Medulla oblongata (tissue), 1 donor: Measurements from ENCODE around the gene PAX5.

ENCODE experiments used
- DNase-seq: peaks from one replicate; pipeline ENCODE4 v3.0.0-alpha.2; 2015; ENCODE audit errors: extremely low spot score

Gene PAX5

DNA sequence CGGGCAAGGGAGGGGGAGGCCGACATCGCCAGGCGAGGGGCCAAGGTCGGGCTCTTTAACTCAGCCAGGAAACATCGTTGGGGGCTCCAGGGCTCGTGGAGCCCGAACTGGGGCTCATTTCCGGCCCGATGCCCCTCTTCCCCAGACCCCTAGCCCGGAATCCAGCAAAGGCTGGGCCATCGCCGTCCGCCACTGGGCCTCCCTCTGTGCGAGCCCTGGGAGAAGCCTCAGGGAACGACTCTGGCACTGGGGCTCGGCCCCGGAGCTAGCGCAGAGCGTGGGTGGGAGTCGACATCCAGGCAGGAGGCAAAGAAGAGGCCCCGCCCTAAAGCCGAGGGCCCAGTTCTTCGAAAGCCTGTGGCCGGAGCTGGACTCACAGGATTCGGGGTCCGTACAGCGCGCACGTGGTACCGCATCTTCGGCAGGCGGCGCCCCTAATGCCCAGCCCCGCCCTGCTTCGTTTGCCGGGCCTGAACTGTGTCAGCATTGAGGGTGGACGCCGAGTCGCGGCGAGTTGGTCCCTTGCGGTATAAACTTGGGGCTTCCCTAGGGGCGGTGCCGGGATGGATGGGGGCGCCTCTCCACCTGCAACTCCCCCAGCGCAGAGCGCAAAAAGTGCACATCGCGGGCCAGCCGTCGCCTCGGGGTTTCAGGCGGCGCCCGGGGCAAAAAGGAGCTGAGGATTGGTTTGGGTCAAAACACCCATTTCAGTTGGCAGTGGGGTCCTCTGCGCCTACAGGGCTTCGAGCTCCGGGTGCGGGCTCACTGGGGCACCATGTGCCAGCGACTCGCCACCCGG lies 3.6 kb upstream of the PAX5 start:
- no peak for DNase-seq

GRCh38 chr9:37036776-37037502 lies 2.9 kb upstream of the PAX5 start:
- DNase-seq, result peak; percentile 7

DNA sequence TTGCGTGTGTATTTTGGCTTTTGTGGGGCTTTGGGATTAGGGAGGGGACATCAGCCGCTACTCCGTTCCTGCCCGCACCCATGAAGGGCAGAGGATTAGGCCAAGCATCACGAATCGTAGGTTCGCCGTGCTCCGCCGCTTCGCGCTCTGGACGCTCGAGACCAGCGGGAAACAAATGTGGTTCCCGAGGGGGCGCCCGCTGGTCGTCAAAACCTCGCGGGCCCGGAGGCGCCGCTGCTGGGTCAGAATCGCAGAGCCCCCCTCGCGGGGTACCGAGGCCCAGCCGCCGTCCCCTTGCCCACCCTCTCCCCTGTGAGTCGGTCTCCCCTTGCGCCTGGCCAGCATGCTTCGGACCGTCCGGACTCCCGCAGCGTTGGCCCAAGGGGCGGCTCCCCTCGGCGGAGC lies 2.3 kb upstream of the PAX5 start:
- DNase-seq, result no peak

DNA sequence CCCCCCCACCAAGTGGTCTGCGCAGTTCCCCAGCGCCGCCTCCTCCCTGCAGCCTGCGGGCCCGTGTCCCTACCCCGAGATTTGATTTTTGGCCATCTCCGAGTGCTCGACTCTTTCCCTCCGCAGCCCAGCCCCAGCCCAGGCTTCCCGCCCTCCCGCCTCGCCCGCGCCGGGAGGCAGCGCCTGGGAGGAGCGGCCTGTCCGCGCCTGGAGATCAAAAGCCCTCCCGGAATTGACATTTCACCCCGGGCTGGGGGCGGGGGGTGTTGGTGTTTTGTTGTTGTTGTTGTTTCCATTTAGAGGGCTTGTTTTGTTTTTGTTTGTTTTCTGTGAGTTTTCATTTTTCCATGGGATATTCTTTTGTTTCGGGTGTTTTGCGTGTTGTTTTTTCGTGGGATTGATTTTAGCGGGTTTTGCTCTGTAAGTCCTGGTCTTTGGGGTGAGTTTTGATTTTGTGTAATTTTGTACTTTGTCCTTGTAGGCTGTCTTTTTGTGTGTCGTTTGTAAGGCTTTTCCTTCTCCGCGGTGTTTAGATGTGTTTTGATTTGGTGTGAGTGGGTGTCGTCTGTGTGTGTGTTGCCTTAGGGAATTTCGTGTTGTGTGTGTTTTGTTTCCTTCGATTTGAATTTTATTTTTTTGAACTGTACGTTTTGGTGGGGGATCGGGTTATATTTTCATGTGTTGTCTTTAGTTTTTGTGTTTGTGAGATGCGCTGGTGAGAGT lies 1.7 kb upstream of the PAX5 start:
- no peak for DNase-seq

GRCh38 chr9:37034938-37035647 lies 1.0 kb upstream of the PAX5 start:
- no peak for DNase-seq

DNA sequence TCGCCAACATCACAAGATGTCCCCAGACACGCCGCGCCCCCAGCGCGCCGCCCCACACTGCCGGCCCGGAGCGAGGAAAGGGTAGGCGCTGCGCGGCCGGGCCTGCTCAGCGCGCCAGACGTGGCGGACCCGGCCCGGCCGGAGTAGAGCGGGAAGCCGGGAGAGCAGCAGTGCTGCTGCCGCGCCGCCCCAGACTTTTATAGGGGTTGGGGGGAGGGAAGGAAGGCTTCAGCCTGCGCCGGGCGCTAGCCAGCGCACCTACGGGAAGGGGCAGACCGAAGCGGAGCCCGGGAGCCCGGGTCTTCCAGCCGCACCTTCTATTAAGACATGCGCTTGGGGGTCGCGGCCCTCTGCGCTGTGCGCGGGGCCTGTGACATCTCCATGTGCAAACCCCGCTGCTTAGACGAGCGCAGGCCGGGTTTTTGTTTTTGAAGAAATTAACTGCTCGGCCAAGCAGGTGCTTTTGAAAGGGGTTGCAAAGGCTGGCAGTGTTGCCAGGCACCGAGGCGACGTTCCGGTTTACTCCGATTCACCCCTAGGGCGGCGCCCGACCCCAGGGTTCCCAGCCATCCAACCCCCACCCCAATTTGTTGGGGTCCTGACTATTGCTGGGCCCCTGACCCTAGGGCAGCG lies 353 bp upstream of the PAX5 start:
- DNase-seq, result no peak

DNA sequence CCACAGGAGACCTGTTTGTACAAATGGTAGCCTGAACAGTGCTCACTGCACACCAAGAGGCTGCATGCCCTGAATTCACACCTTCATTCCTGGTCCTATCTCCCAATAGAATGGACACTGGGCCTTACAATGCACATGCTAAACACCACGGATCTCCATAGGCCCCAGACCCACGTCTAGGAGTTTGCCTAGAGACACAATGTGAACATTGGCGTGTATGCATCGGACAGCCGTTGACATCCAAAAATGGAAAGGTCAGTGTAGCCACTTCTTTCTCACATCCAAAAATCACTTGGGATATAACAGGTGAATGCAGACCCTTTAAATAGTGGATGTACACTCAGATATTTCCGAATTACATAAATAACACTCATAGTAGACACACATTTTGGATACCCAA lies 927 bp downstream of the PAX5 start:
- no peak for DNase-seq

- no peak for DNase-seq
These were observed 1.4 kb downstream of the PAX5 start for GRCh38 chr9:37032713-37033112.

DNA sequence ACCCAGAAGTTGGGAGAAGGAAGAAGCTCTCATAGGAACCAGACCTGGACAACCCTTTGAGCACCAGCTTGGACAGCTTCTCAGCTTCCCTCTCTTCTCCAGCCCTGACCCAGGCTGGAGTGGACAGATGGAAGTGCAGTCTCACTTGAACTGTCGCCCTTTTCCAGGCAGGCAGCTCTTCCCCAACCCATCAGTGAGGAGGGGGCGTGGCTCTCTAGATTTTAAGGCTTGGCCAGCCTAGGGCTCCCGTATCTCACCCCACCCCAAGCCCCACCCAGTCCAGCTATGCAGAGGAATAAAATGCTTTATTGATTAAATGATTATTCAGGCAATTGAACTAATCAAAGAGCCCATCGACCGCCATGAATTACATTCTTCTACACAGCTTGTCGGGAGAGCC lies 2.2 kb downstream of the PAX5 start:
- DNase-seq, result no peak

DNA sequence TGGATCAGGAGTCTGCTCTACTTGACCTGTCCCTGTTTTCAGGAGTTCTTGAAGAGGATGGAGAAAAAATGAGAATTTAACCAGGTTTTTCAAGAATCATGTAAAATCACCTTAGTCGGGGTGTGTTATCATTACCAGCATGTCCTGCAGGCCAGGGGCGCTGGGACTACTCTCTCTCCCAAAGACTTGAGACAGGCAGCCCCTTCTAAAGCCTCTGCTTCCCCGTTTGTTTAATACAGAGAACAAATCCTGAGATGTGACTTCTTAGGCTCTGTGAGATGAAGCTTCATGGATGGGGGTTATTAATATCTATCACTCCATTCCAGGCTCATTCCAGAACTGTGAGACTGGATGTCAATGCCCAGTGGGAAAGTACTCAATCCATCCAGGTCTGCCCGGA lies 3.0 kb downstream of the PAX5 start:
- no peak for DNase-seq

DNA sequence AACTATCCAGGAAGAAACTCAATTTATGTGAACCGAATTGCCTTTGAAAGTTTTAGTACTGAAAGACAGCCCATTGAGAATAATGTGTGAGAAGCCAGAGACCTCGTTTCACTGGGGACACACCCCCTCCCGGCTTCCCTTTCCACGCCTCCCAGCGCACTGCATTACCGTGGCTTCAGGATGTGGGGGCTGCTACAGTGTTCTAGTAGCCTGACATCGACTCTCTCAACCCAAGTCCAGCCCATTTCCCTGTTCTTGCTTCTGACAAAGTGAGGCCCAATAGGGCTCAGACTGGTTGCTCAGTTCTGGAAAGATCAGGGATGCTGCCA lies 3.5 kb downstream of the PAX5 start:
- no peak for DNase-seq

DNA sequence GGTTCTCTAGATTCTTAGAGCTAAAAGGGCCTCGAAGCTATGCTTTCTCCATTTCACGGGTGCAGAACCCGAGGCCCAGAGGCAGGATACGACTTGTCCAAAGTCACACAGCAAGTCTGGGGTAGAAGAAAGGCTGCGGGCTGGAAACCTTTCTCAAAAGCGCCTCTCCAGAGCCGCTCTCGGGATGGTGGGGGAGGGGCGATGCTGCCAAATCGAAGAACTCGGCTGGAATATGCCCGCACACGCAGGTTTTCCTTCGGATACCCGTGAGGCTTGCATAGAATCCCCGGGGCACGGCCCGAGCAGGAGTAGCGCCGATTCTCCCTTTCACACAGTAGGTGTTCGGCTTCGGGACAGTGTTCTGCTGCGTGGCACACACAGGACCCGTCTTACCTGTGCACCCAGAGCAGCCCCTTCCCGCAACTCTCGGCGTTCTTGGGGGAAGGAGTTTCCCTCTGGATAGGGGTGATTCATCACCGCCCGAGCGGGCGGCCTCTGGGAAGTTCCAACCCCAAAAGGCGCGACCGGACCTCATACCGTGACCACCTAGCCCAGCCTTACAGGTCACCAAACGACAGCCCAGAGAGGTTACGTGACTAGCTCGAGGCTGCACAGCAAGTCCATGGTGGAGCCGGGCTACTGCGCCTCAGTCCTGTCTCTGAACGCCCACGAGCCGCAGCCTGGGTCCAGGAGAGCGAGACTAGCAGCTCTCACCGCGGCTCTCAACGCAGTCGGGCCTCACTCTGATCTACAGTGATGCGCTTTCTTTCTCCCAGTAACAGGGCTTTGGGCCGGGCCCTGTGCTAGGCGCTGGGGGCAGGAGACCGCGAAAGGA lies 4.1 kb downstream of the PAX5 start:
- DNase-seq, result no peak

DNA sequence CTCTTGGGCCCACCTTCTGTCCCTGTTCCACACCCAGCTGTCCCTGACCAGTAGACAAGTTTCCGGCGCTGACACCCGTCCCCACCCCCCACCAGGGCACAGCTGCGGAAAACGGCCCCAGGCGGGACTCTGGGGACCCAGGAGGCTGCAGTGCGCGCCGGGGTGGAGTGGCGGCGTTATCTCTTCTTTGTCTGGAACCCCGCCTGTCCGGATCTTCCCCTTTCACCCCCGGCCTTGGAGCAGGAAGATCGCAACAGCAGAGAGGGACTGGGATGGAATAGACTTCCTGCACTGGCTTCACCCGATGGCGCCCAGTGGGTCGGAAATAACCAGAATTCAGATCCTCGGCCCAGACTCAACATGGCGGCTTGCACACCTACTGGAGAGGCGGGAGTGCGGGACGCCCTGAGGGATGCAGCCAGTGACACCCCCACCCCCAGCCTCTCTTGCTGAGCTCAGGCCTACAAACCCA lies 4.7 kb downstream of the PAX5 start:
- no peak for DNase-seq

- no peak for DNase-seq
These were observed 5.5 kb downstream of the PAX5 start for GRCh38 chr9:37028420-37029031.

DNA sequence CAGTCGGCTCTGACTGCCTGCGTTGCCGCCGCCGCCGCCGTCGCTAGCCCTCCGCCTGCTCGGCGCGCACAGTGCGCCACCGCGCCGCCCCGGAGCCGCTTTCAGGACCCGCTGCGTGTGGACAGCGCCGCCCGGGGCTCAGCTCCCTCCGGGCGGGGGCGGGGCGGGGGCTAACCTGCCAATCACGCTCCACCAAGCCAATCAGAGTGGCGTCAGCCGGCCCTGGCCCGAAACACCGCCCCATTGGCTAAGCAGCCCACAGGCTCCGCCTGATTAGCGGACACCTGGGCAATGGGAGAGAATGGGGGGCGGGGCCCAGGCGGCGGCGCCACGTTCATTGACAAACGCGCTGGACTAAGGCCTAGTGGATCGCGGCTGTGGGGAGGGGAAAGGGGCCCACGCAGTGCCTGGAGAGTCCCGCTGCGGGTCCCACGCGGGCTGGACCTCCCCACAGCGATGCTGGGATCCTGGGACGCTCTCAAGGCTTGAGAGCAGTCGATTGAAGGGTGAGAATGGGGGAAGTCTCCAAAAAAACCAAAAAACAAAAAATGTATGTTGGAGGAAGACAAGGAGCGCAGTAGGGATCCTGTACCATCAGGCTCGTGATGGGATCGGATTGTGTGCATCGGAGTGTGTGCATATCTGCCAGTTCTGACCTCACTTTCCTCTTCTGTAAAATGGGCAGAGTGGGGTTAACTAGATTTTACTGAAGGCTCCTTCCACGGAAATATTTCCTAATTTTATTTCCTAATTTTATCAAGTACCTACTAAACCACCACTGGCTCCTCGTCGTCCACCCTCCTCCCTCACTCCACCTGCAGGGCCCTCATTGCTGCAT lies 6.3 kb downstream of the PAX5 start:
- DNase-seq, result peak; percentile 68

DNA sequence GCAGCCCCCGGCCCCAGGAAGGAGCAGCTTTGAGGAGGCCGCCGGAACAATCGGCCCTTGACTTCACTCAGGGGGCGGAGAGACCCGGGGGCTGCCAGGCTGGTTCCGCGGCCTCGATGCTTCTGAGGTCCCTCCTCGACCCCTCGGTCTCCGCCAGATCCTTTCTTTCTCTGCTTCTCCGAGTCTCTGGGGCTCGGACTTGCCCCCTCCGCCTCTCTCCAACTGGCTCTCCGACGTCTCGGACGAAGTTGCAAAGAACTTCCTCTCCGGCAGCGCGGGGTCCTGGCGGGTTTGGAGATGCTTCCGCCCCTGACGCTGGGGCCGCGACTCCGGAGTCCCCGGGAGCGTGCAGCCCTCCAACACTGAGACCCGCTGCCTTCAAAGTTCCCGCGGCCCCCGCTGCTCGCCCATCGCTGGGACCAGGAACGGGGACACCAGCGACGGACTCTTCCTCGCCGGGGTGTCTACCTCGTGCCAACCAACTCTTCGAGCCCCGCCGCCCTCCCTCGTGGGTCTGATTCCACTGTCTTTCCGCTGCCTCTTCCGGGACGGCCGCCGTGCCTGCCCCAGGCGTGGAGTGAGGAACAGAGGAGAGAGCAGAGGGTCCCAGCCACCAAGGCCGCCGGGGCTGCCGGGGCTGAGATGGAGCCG lies 7.0 kb downstream of the PAX5 start:
- DNase-seq, result no peak

DNA sequence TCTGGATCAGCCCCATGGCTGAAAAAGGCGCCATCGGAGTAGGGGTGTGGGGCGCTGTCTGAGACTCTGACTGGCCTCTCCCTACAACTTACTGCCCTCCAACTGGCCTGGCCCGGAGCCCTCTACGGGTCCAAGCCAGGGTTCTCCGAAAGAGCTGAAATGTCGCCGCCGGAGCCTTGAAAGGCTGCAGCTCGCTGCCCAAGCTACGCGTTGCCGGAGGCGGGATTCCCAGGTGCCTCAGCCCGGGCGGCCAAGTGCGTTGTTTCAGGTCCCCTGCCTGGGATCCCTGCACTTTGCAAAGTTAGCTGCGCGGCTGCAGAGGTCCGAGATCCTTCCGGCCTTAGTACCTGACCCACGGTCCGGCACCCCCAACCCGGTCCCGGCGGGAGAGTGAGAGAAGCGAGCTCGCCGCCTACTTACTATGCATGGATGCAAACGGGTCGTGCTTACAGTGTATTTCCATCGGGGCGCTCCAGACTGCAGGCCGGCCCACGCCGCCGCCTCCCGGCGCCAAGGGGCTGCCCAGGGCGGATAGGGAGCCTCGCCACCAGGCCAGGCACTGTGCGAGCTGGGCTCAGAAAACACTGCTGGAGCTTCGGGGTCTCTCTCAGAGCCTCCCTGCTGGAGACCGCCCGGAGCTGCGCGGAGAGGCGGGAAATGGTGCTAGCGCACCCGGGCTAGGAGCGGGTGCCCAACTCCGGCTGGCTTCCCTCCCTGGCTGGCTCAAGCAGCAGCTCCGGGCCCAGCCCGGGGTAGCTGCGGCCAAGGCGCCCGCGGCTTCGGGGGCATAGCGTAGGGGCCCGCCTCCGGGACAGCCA lies 7.7 kb downstream of the PAX5 start:
- DNase-seq, result no peak

DNA sequence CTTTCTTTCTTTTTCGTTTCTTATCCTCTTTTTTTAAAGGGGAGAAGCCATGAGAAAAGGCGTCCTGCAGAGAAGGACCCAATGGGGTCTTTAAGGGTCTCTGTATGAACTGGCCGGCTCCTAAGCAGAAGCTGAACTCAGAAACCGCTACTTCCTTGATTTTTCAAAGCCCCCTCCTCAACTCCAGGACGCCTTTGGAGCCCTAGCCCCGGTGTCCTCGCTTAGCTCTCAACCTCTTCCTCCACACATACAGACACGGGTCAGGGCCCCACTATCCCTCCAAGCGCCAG lies 8.3 kb downstream of the PAX5 start:
- no peak for DNase-seq
